ENCODE results near the gene PDP2. TPM values are rescaled to one million over a fixed set of nuclear protein-coding genes. Genes with fewer than 3 reads are reported as not detected.

The PDP2 gene
- total RNA-seq, 1 donor from 2014 or later: 14.0 TPM

GRCh38 chr16:66901626-66902025, 21.3 kb downstream of the PDP2 start:
- Histone ChIP-seq H3K27ac (peak overlapping the region; percentile 91), H3K9me3 (no peaks in the 10 kb centered on the region), H3K4me1 (peaks cover 51% of the 10 kb centered on the region), H3K36me3 (no peaks in the 10 kb centered on the region), H3K27me3 (no peaks in the 10 kb centered on the region), H3K4me3 (no peak overlapping the region)
- no peak for DNase-seq (ENCODE audit: extremely low spot score in 2 of 2)
- intact Hi-C loops (cut with DNase I): no loop called here
- TF ChIP-seq POLR2A (IDR thresholded peaks at IDR 0.05): no peak
- TF ChIP-seq, protein P1, sequence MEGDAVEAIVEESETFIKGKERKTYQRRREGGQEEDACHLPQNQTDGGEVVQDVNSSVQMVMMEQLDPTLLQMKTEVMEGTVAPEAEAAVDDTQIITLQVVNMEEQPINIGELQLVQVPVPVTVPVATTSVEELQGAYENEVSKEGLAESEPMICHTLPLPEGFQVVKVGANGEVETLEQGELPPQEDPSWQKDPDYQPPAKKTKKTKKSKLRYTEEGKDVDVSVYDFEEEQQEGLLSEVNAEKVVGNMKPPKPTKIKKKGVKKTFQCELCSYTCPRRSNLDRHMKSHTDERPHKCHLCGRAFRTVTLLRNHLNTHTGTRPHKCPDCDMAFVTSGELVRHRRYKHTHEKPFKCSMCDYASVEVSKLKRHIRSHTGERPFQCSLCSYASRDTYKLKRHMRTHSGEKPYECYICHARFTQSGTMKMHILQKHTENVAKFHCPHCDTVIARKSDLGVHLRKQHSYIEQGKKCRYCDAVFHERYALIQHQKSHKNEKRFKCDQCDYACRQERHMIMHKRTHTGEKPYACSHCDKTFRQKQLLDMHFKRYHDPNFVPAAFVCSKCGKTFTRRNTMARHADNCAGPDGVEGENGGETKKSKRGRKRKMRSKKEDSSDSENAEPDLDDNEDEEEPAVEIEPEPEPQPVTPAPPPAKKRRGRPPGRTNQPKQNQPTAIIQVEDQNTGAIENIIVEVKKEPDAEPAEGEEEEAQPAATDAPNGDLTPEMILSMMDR (IDR thresholded peaks at IDR 0.05): no peak
- no peak for TF ChIP-seq POLR2AphosphoS5 (IDR thresholded peaks at IDR 0.05; ENCODE audit: insufficient read depth in 1 of 2, low read depth in 1 of 2)

DNA sequence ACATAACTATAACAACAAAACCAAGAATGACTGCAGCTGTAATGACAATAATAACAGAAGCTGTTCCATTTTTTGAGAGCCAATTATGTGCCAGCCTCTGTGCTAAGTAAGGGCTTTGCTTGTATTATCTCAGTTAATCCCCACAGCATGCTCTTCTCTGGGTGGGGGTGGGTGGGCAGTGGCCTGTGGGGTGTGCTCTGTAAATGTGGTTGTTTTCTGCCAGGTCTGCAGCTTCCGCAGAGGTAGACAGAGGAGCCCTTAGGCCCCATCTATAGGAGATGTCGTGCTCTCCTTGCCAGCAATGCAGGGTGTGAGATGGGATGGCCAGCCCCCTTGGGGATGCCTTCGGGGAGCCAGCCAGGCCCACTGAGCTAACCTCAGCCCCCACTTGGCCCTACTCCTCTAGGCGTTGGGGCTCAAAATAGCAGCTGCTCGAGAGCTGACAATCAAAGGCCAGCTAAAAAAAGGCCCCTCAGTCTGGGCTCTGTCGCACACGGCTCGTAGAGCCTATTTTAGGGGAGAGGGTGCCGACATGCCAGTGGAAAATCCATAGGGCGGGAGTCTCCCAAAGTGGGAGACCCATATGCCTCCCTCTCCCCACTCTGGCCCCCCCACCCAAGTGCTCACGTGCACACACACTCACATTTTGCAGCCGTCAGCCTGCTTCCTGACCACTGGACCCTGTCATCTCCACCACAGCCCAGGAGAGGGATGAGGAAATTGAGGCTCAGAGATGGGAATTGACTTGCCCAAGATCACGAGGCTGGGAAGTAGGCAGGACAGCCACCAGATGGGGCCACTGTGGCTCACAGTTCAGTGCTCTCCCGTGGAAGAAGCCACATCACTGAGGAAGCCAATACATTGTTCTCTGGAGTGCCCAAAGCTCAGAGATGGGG, 22.6 kb downstream of the PDP2 start:
- no peaks in the 10 kb centered on the region for H3K36me3 ChIP-seq
- TF ChIP-seq, protein P1 (IDR thresholded peaks at IDR 0.05): no peak
- TF ChIP-seq POLR2A (IDR thresholded peaks at IDR 0.05) (no peak), POLR2AphosphoS5 (IDR thresholded peaks at IDR 0.05; ENCODE audit: insufficient read depth in 1 of 2, low read depth in 1 of 2) (no peak)
- no peak for DNase-seq (ENCODE audit: extremely low spot score in 2 of 2)
- intact Hi-C loops (cut with DNase I): no loop called here
- peak overlapping the region; percentile 91 for H3K27ac ChIP-seq
- no peaks in the 10 kb centered on the region for H3K27me3 ChIP-seq
- H3K9me3 ChIP-seq: no peaks in the 10 kb centered on the region
- no peak overlapping the region for H3K4me3 ChIP-seq
- peaks cover 51% of the 10 kb centered on the region for H3K4me1 ChIP-seq

- intact Hi-C loops (cut with DNase I): no loop called here
- no peaks in the 10 kb centered on the region for H3K27me3 ChIP-seq
- no peak overlapping the region for H3K4me3 ChIP-seq
- H3K27ac ChIP-seq: peak overlapping the region; percentile 91
- TF ChIP-seq, protein P1 (IDR thresholded peaks at IDR 0.05): no peak
- TF ChIP-seq POLR2A (IDR thresholded peaks at IDR 0.05) (no peak), POLR2AphosphoS5 (IDR thresholded peaks at IDR 0.05; ENCODE audit: insufficient read depth in 1 of 2, low read depth in 1 of 2) (no peak)
- no peak for DNase-seq (ENCODE audit: extremely low spot score in 2 of 2)
- peaks cover 45% of the 10 kb centered on the region for H3K4me1 ChIP-seq
- no peaks in the 10 kb centered on the region for H3K9me3 ChIP-seq
- no peaks in the 10 kb centered on the region for H3K36me3 ChIP-seq
Measured at GRCh38 chr16:66903544-66904427, 23.5 kb downstream of the PDP2 start.

GRCh38 chr16:66904428-66904845, 24.1 kb downstream of the PDP2 start:
- TF ChIP-seq POLR2AphosphoS5 (IDR thresholded peaks at IDR 0.05; ENCODE audit: insufficient read depth in 1 of 2, low read depth in 1 of 2): no peak
- TF ChIP-seq, protein P1 (IDR thresholded peaks at IDR 0.05): no peak
- TF ChIP-seq POLR2A (IDR thresholded peaks at IDR 0.05): no peak
- intact Hi-C loops (cut with DNase I): no loop called here
- H3K9me3 ChIP-seq: no peaks in the 10 kb centered on the region
- no peak for DNase-seq (ENCODE audit: extremely low spot score in 2 of 2)
- no peaks in the 10 kb centered on the region for H3K36me3 ChIP-seq
- H3K4me3 ChIP-seq: no peak overlapping the region
- no peaks in the 10 kb centered on the region for H3K27me3 ChIP-seq
- H3K27ac ChIP-seq: peak overlapping the region; percentile 91
- H3K4me1 ChIP-seq: peaks cover 39% of the 10 kb centered on the region
